HG03378 (cell line): ENCODE data around the gene DENND10.
"Not testable (repeated sequence)": the region's sequence is repeated elsewhere in the genome, so short reads cannot be mapped to it uniquely, and the experiment has no call there.

ENCODE experiments used
- ATAC-seq: cut with Tn5 transposase; IDR thresholded peaks from one replicate; pipeline ENCODE4 v1.9.1; 2021; ENCODE audit warnings: mild to moderate bottlenecking, moderate library complexity; ENCODE audit not compliant: unreplicated experiment

DENND10 gene

GRCh38 chr10:119165171-119166117, 61.5 kb downstream of the DENND10 start, which contains the start of gene SFXN4:
SFXN4 (minus strand) TSS chr10:119165714; CDS start chr10:119165647, 67 bp downstream.
- peak; percentile 76 for ATAC-seq

- ATAC-seq = no peak
Measured at GRCh38 chr10:119166118-119166500, 62.2 kb downstream of the DENND10 start.

- no peak for ATAC-seq
Measured at GRCh38 chr10:119166564-119166963, 62.7 kb downstream of the DENND10 start.

GRCh38 chr10:119167041-119167440, 63.1 kb downstream of the DENND10 start:
- no peak for ATAC-seq

GRCh38 chr10:119174109-119174508, 70.2 kb downstream of the DENND10 start:
- ATAC-seq = no peak

- no peak for ATAC-seq
Measured at GRCh38 chr10:119176166-119176565, 72.3 kb downstream of the DENND10 start.

GRCh38 chr10:119177708-119178371, 73.9 kb downstream of the DENND10 start:
- ATAC-seq = peak; percentile 24

GRCh38 chr10:119178372-119179119, 74.6 kb downstream of the DENND10 start, which contains the start of gene PRDX3:
PRDX3 (minus strand) TSS chr10:119178812; CDS start chr10:119178790, 22 bp downstream.
- ATAC-seq = peak; percentile 68

- ATAC-seq = not testable (repeated sequence)
Measured at GRCh38 chr10:119180850-119181400, 77.0 kb downstream of the DENND10 start.

GRCh38 chr10:119183664-119184412, 79.9 kb downstream of the DENND10 start:
- ATAC-seq = no peak
